H1 (cell line): ENCODE results near the gene GTSE1. TPM values are rescaled to one million over a fixed set of nuclear protein-coding genes. Genes with fewer than 3 reads are reported as not detected.

Experiments used
- CTCF ChIA-PET: fragments of 300-600 bp; sonication (Branson Sonifier 250); formaldehyde crosslinking; loops from one replicate; lab custom pipeline; 2021; ENCODE audit not compliant: partially characterized antibody; lab: Charles Lee
- POLR2A ChIA-PET: fragments of 300-600 bp; sonication (Branson Sonifier 250); formaldehyde crosslinking; loops from one replicate; lab custom pipeline; 2021; ENCODE audit warnings: inconsistent platforms; ENCODE audit not compliant: partially characterized antibody; lab: Charles Lee
- DNase-seq, 2 experiments: peaks; one replicate each; pipeline versions ENCODE4 v3.0.0 to v3.0.0-alpha.2; 2010 to 2022; ENCODE audit warnings: low spot score in 2 of 2, low read depth in 1 of 2, mixed read lengths in 1 of 2
- FAIRE-seq: peaks from 2 replicates; lab custom pipeline; 2011; peaks lifted over from hg19 to GRCh38; lab: Jason Lieb, UNC
- H2AFZ ChIP-seq: 2 replicates; pipeline ENCODE4 v1.8.1; 2012; ENCODE audit warnings: low read length, inconsistent platforms
- H2AK5ac ChIP-seq: 2 replicates; pipeline ENCODE4 v1.6.1; 2013; ENCODE audit warnings: low read depth, low read length
- H2BK120ac ChIP-seq: replicated peaks from 2 replicates; pipeline ENCODE3; 2013; ENCODE audit warnings: low read depth, low read length, inconsistent platforms
- H2BK12ac ChIP-seq: 2 replicates; pipeline ENCODE4 v1.6.1; 2013; ENCODE audit warnings: low read depth, low read length
- H2BK15ac ChIP-seq: 2 replicates; pipeline ENCODE4 v1.6.1; 2013; ENCODE audit warnings: low read length
- H2BK20ac ChIP-seq: 2 replicates; pipeline ENCODE4 v1.6.1; 2013; ENCODE audit warnings: low read length
- H2BK5ac ChIP-seq: 2 replicates; pipeline ENCODE4 v1.6.1; 2013; ENCODE audit warnings: low read depth, low read length
- H3K14ac ChIP-seq: 2 replicates; pipeline ENCODE4 v1.6.1; 2013; ENCODE audit warnings: inconsistent platforms; ENCODE audit not compliant: insufficient read length
- H3K18ac ChIP-seq: 2 replicates; pipeline ENCODE4 v1.6.1; 2013; ENCODE audit warnings: low read length; ENCODE audit errors: extremely low read depth
- H3K23ac ChIP-seq: 2 replicates; pipeline ENCODE4 v1.6.1; 2013; ENCODE audit warnings: inconsistent platforms; ENCODE audit not compliant: insufficient read length
- H3K23me2 ChIP-seq: 2 replicates; pipeline ENCODE4 v1.6.1; 2013; ENCODE audit warnings: low read depth, low read length
- H3K27ac ChIP-seq: 2 replicates; pipeline ENCODE4 v1.6.1; 2011; ENCODE audit warnings: low read depth, low read length, inconsistent platforms
- H3K27me3 ChIP-seq, 4 experiments: replicated peaks in 1 of 4; 1 replicate in 1 of 4; 2 replicates in 3 of 4; pipeline versions ENCODE4 v1.6.1 to v1.8.1; 2011 to 2013; ENCODE audit warnings: low read length in 3 of 4, mild to moderate bottlenecking in 3 of 4, inconsistent platforms in 2 of 4, mixed read lengths in 2 of 4, moderate library complexity in 1 of 4; ENCODE audit not compliant: control insufficient read depth in 3 of 4, insufficient read depth in 3 of 4; ENCODE audit errors: extremely low read depth in 1 of 4
- H3K36me3 ChIP-seq, 4 experiments: 2 replicates each; pipeline versions ENCODE4 v1.6.1 to v1.8.1; 2011 to 2013; ENCODE audit warnings: mild to moderate bottlenecking in 4 of 4, low read length in 3 of 4, moderate library complexity in 2 of 4, control low read depth in 1 of 4, inconsistent platforms in 1 of 4; ENCODE audit not compliant: insufficient read depth in 4 of 4, control insufficient read depth in 2 of 4
- H3K4ac ChIP-seq: replicated peaks from 2 replicates; pipeline ENCODE3; 2013; ENCODE audit warnings: low read length, low read depth, mixed read lengths, inconsistent platforms; ENCODE audit not compliant: insufficient read length
- H3K4me1 ChIP-seq, 4 experiments: replicated peaks in 1 of 4; 1 replicate in 1 of 4; 2 replicates in 3 of 4; pipeline versions ENCODE4 v1.6.1 to v1.8.1; 2011 to 2013; ENCODE audit warnings: low read length in 3 of 4, inconsistent platforms in 2 of 4, mixed read lengths in 1 of 4; ENCODE audit not compliant: insufficient read depth in 4 of 4, control insufficient read depth in 3 of 4
- H3K4me2 ChIP-seq, 2 experiments: 2 replicates each; pipeline versions ENCODE4 v1.6.1 to v1.8.1; 2011 to 2013; ENCODE audit warnings: low read depth in 2 of 2, low read length in 2 of 2, control low read depth in 1 of 2, inconsistent platforms in 1 of 2, mild to moderate bottlenecking in 1 of 2; ENCODE audit not compliant: insufficient read depth in 1 of 2
- H3K4me3 ChIP-seq, 4 experiments: fragments of 200-600, 300-600 bp in 1 of 4; sonication (generic), shearing (Covaris generic), sonication (Bioruptor Twin) in 1 of 4; 2 replicates each; pipeline versions ENCODE4 v1.5.1 to v1.8.1; 2011 to 2016; ENCODE audit warnings: low read length in 4 of 4, low read depth in 3 of 4, control low read depth in 2 of 4, inconsistent platforms in 2 of 4, mild to moderate bottlenecking in 2 of 4, mixed read lengths in 1 of 4, moderate library complexity in 1 of 4; ENCODE audit not compliant: insufficient read depth in 2 of 4; ENCODE audit errors: extremely low read depth in 1 of 4
- H3K56ac ChIP-seq: replicated peaks from 2 replicates; pipeline ENCODE3; 2013; ENCODE audit warnings: low read depth, mild to moderate bottlenecking, mixed read lengths, low read length, inconsistent platforms; ENCODE audit not compliant: insufficient read length
- H3K79me1 ChIP-seq: 2 replicates; pipeline ENCODE4 v1.6.1; 2013; ENCODE audit warnings: low read depth, low read length, control low read depth
- H3K79me2 ChIP-seq, 2 experiments: 2 replicates each; pipeline versions ENCODE4 v1.6.1 to v1.8.1; 2012 to 2013; ENCODE audit warnings: low read length in 2 of 2, mild to moderate bottlenecking in 2 of 2, inconsistent platforms in 1 of 2; ENCODE audit not compliant: insufficient read depth in 2 of 2, control insufficient read depth in 1 of 2
- H3K9ac ChIP-seq, 4 experiments: replicated peaks in 1 of 4; 1 replicate in 1 of 4; 2 replicates in 3 of 4; pipeline versions ENCODE4 v1.6.1 to v1.8.1; 2011 to 2013; ENCODE audit warnings: low read depth in 3 of 4, low read length in 3 of 4, control low read depth in 2 of 4, mild to moderate bottlenecking in 2 of 4, moderate library complexity in 2 of 4, inconsistent platforms in 1 of 4; ENCODE audit errors: extremely low read depth in 1 of 4
- H3K9me3 ChIP-seq, 2 experiments: 2 replicates each; pipeline versions ENCODE4 v1.6.1 to v1.8.1; 2012 to 2013; ENCODE audit warnings: mild to moderate bottlenecking in 2 of 2, moderate library complexity in 2 of 2, control low read depth in 1 of 2, inconsistent platforms in 1 of 2, low read depth in 1 of 2, low read length in 1 of 2, mixed read lengths in 1 of 2; ENCODE audit not compliant: insufficient read depth in 2 of 2
- H4K20me1 ChIP-seq, 2 experiments: replicated peaks in 1 of 2; 2 replicates each; pipeline versions ENCODE3 to v1.8.1; 2011 to 2013; ENCODE audit warnings: inconsistent platforms in 2 of 2, low read length in 2 of 2, mild to moderate bottlenecking in 1 of 2; ENCODE audit not compliant: insufficient read depth in 2 of 2, control insufficient read depth in 1 of 2
- H4K5ac ChIP-seq: 2 replicates; pipeline ENCODE4 v1.6.1; 2013; ENCODE audit warnings: low read length, low read depth, mixed read lengths, inconsistent platforms; ENCODE audit not compliant: insufficient read length
- H4K8ac ChIP-seq: 2 replicates; pipeline ENCODE4 v1.8.0; 2013; ENCODE audit warnings: mild to moderate bottlenecking, moderate library complexity, low read length, inconsistent platforms; ENCODE audit not compliant: insufficient read depth; ENCODE audit errors: extremely low read depth
- H4K91ac ChIP-seq: replicated peaks from 2 replicates; pipeline ENCODE3; 2013; ENCODE audit warnings: low read length, mixed read lengths, inconsistent platforms; ENCODE audit not compliant: insufficient read length
- BCL11A ChIP-seq, 2 experiments: IDR thresholded peaks; one replicate each; pipeline ENCODE4 v1.6.1; 2011; ENCODE audit warnings: low read depth in 2 of 2, low read length in 2 of 2, mild to moderate bottlenecking in 2 of 2
- HDAC2 ChIP-seq, 2 experiments: fragments of 300-600 bp in 1 of 2; sonication (generic) in 1 of 2; IDR thresholded peaks; 2 replicates each; pipeline ENCODE4 v1.6.1; 2011 to 2012; ENCODE audit warnings: low read depth in 2 of 2, low read length in 2 of 2, mild to moderate bottlenecking in 2 of 2, moderate library complexity in 2 of 2, borderline replicate concordance in 1 of 2, inconsistent platforms in 1 of 2
- MAX ChIP-seq: IDR thresholded peaks from 2 replicates; pipeline ENCODE4 v1.6.1; 2012; ENCODE audit warnings: inconsistent platforms
- NANOG ChIP-seq: IDR thresholded peaks from 2 replicates; pipeline ENCODE4 v1.6.1; 2011; ENCODE audit warnings: low read length, low read depth, mild to moderate bottlenecking, inconsistent platforms; ENCODE audit not compliant: insufficient read depth, poor library complexity, severe bottlenecking
- NRF1 ChIP-seq: IDR thresholded peaks from 2 replicates; pipeline ENCODE4 v1.6.1; 2011; ENCODE audit warnings: mild to moderate bottlenecking, low read depth, low read length, improper control_type of control experiment
- PHF8 ChIP-seq: fragments of 200-600 bp; sonication (generic); conservative IDR thresholded peaks from 2 replicates; pipeline ENCODE4 v1.7.1; 2012; ENCODE audit warnings: low read depth, mild to moderate bottlenecking, inconsistent platforms, low read length, moderate library complexity
- RBBP5 ChIP-seq: IDR thresholded peaks from 2 replicates; pipeline ENCODE4 v1.7.1; 2012; ENCODE audit warnings: low read depth, mild to moderate bottlenecking, inconsistent platforms, low read length, moderate library complexity, borderline replicate concordance
- RXRA ChIP-seq: IDR thresholded peaks from 2 replicates; pipeline ENCODE4 v1.6.1; 2011; ENCODE audit warnings: low read depth, mild to moderate bottlenecking, low read length, moderate library complexity; ENCODE audit not compliant: insufficient read depth
- SIRT6 ChIP-seq: IDR thresholded peaks from one replicate; pipeline ENCODE4 v1.7.1; 2012; ENCODE audit warnings: low read length, inconsistent platforms
- TCF12 ChIP-seq: IDR thresholded peaks from 2 replicates; pipeline ENCODE4 v1.6.1; 2011; ENCODE audit warnings: low read depth, mild to moderate bottlenecking, low read length
- YY1 ChIP-seq: IDR thresholded peaks from 2 replicates; pipeline ENCODE4 v1.6.1; 2011; ENCODE audit warnings: low read depth, mild to moderate bottlenecking, low read length
- WGBS, 2 experiments: shearing (Covaris generic) in 1 of 2; methylation state at CpG; one replicate each; pipeline versions ENCODE4 v1.1.6 to v1.1.7; 2013 to 2015; ENCODE audit warnings: low lambda C conversion rate in 2 of 2, mixed read lengths in 2 of 2, inconsistent platforms in 1 of 2, low coverage in 1 of 2, missing lambda C conversion rate in 1 of 2; ENCODE audit not compliant: insufficient replicate concordance in 2 of 2, insufficient coverage in 1 of 2, insufficient read length in 1 of 2; ENCODE audit errors: extremely low coverage in 1 of 2, missing lambda C conversion rate in 1 of 2; 5-methylcytosine and 5-hydroxymethylcytosine counted together
- polyA plus RNA-seq, 7 experiments: library from polyadenylated mRNA; depleted of rRNA in 3 of 7; stranded (reverse) in 5 of 7; unstranded in 2 of 7; fragments of >200 nt in 5 of 7; fragments of 200-250 nt in 2 of 7; gene quantifications; 1 replicate in 5 of 7; 2 replicates in 1 of 7; 4 replicates in 1 of 7; pipeline versions ENCODE4 v1.2.1 to v1.2.3, GENCODE V29; 2011 to 2013; ENCODE audit warnings: missing spikeins in 2 of 7, mixed read lengths in 2 of 7
- total RNA-seq: library from RNA; stranded (reverse); fragmentation: NEBNext Ultra II Directional; extraction: Animal tissue kit (Norgen Biotek cat#: 25700); gene quantifications from 2 replicates; pipeline ENCODE4 v1.2.1, GENCODE V29; 2021

Gene GTSE1
- total and polyA plus RNA-seq, 2 of the 8 experiments (the other 6 are each of a cell fraction or from before 2014, with no cell fraction given) = 17.5 to 38.6 TPM

GRCh38 chr22:46260038-46260437, 36.6 kb upstream of the GTSE1 start:
- H2AFZ ChIP-seq = no peak overlapping the region
- no peaks in the 10 kb centered on the region; the same call in 1 of the 2 replicates for H3K23me2 ChIP-seq
- H3K56ac ChIP-seq = no peak overlapping the region
- no peaks in the 10 kb centered on the region for H3K36me3 ChIP-seq
- H3K9ac ChIP-seq = no peak overlapping the region
- TF ChIP-seq HDAC2 (IDR thresholded peaks at IDR 0.05; ENCODE audit: borderline replicate concordance in 1 of 2, low read depth in 2 of 2, low read length in 2 of 2) (no peak), SIRT6 (no peak), YY1 (no peak), PHF8 (no peak), NANOG (no peak), RXRA (no peak), MAX (no peak), BCL11A (IDR thresholded peaks at IDR 0.05; ENCODE audit: low read depth in 2 of 2, low read length in 2 of 2) (no peak), RBBP5 (no peak), NRF1 (no peak), TCF12 (no peak)
- TF ChIP-seq, all 59 proteins: peak for 0
- Histone ChIP-seq H2BK5ac (no peak overlapping the region), H3K4ac (no peak overlapping the region), H3K27ac (no peak overlapping the region), H2BK15ac (no peak overlapping the region), H3K4me3 (no peak overlapping the region), H3K79me1 (no peaks in the 10 kb centered on the region), H2AK5ac (no peak overlapping the region), H4K8ac (no peak overlapping the region), H2BK12ac (no peak overlapping the region), H3K4me2 (no peak overlapping the region), H4K5ac (no peak overlapping the region), H2BK120ac (no peak overlapping the region), H3K4me1 (no peaks in the 10 kb centered on the region), H3K14ac (no peak overlapping the region), H3K79me2 (no peaks in the 10 kb centered on the region), H3K9me3 (peaks cover 0 to 6% of the 10 kb centered on the region in 2 experiments; a peak in 2 of 4 replicates), H4K91ac (no peak overlapping the region), H3K18ac (no peak overlapping the region), H2BK20ac (no peak overlapping the region), H3K23ac (no peak overlapping the region), H3K27me3 (peaks cover 18 to 60% (median 34%) of the 10 kb centered on the region in 4 experiments), H4K20me1 (no peaks in the 10 kb centered on the region)
- ChIA-PET POLR2A (interaction anchor here (0.6 to 0.9 kb wide), 2 partner anchors 10 to 27 kb away, joined by 3 to 4 read pairs; partner anchors contain the start of gene CDPF1), CTCF (interaction anchor here (0.7 to 1.6 kb wide), 2 partner anchors 10 to 23 kb away, joined by 3 to 6 read pairs; partner anchors contain the start of gene CDPF1)
- WGBS, 2 experiments = 85% methylated on average over 6 of the region's 6 CpGs; no CpG with 5 or more reads in 1 of the 2 experiments
- no peak for DNase-seq
- FAIRE-seq = no peak
